MM.1S (cell line): ENCODE results near the gene ORC2.

ENCODE experiments used
- CTCF ChIP-seq: fragments of 300-600 bp; sonication (generic); IDR thresholded peaks from 2 replicates; pipeline ENCODE4 v1.5.1; 2016; ENCODE audit warnings: antibody characterized with exemption, low read length, mixed read lengths
- EZH2 ChIP-seq: fragments of 300-600 bp; sonication (generic); optimal IDR thresholded peaks from 2 replicates; pipeline ENCODE3; 2017; ENCODE audit warnings: low read depth, mild to moderate bottlenecking, antibody characterized with exemption, low read length, mixed read lengths
- EZH2phosphoT487 ChIP-seq: fragments of 300-600 bp; sonication (generic); IDR thresholded peaks from 2 replicates; pipeline ENCODE4 v1.6.1; 2018; ENCODE audit warnings: antibody characterized with exemption, low read length

GRCh38 chr2:200968735-200969134 is 5.3 kb upstream of the ORC2 start:
- TF ChIP-seq CTCF (no peak), EZH2phosphoT487 (no peak), EZH2 (no peak)
